CD4-positive, alpha-beta T cell treated with Interleukin-12 subunit alpha and Interleukin-12 subunit beta, for 1 hour (primary cell): ENCODE data around the gene CTDSPL.

ENCODE experiments used
- DNase-seq: peaks from one replicate; pipeline ENCODE4 v3.0.0-alpha.2; 2020

Gene CTDSPL

DNA sequence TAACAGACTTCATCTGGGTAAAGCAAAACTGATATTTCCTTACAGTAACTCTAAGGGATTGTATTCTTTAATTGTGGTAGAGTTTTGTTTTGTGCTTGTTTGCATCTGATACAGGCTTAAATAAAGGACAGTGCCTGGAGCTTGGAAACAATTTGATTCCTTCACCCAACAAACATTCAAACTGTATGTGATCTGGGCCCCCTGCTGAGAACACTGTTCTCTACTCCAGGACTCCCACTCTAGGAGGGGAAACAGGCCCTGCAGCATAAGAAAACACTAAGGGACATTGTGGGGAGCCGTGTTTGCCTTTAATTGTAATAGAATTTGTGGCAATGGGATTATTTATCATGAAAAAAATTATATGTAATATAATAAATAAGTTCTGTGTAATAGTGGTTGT is 56.9 kb downstream of the CTDSPL start:
- DNase-seq: no peak

DNA sequence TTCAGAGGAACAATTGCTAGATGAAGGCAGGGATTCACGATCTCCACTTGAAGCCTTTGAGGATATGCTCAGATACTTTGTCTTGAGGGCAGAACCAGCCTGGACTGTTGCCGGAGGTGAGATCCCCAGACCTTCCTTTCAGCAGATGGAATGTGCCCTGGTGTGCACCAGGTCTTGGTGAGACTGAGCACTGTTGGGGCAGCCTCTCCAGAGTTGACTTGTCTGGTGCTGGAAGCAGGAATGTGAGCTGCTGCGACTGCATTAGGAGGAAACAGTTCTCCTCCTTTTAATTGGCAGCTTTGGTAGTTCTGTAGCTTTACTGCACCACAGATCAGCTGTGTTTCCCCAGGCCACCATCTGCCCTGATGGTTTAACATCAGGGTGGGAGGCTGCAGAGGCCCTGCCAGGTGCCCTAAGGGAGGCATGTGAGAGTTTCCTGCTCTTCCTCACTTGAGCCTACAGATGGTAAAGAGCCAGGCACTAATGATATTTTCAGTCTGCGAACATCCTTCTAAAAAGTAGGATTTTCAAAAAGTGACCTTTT is 58.5 kb downstream of the CTDSPL start:
- no peak for DNase-seq

DNA sequence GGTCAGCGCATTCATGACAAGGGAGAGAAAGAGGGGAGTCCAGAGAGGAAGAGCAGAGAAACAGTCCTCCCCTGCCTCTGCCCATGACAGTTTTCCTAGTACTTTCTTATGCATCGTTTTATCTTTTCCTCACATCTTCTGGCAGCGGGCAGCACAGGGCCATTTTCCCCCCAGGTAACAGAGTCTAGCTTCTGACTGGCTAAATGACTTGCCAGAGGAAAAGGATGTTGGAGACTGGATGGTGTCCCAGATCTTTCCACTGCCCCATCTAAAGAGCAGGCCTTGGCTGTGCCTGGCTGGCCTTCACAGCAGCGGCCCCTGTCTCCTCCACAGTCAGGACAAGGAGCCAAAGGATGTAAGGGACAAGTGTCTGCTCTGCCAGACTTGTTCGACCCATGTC is 59.3 kb downstream of the CTDSPL start:
- DNase-seq: no peak

DNA sequence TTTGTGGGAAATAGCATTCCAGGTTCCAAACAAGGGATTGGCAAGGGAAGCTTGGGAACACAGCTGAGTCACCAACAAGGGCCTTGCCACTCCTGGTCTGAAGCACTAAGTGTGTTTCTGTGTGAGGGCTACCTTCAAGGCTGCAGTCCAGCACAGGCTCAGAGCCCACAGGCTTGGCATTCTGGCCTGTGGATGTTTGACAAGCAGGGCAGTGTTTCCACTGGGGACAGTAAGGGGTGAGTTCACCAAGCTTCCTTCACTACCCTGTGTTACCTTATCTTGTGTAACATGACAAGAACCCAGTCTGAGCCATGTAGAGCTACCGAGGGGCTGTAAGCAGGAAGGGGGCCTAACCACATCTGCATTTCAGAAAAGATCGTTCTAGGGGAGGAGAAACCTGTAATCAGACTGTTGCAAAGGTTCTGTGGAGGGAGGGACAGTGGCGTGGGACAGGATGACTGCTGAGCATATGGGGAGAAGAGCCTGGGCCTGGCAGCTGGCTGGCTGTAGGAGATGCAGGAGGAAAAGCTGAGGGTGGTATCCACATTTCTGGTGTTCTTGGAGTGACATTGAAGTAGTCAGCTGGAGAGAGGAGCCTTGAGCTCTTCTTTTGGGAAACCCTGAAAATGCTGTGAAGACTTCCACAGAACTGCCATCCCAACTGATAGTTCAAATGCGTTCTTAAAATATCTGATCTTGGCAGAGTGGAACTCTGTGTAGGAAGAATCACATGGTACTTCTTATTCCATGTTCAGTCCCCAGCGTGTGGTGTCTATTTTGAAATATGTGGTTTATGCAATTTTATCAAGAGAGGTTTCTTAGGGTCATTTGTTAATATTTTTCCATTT is 61.3 kb downstream of the CTDSPL start:
- DNase-seq: no peak

DNA sequence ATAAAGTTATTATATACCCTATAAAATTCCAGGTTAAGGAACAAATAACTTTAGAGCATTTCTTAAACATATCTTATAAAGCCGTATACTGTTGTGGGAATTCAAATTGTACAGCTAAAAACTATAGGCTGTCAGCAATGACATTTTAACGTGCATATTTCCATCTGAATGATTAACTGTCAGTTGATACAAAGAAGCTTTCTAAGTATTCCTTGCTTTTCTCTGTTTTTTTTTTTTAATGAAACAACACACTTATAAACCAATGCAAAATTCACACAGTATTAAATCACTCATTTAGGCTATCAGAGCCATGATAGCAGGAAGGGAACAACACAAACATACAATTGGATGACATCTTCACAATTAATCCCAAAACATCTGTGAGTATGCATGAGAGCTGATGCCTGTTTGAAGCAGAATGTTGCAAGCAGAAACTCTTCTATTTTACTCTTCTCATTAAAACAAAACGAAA is 61.9 kb downstream of the CTDSPL start:
- no peak for DNase-seq

DNA sequence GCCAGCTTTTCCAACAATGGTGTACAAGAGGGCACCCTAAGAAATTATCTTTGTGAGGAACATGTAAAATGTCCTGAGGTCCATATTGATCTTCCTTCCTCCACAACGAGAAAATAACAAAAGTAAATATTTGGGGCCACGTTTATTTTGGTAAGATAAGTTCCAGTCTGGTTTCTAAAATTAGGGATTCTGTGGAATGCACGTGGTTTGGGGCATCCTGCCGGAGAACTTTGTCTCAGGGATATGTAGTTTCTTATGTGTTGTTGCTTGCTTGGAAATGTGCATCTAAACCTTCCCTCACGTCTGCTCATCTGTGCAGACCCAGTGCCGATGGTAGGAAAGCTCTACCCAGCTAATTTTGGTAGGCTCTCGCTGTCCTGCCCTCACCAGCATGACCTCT is 62.8 kb downstream of the CTDSPL start:
- DNase-seq: no peak

DNA sequence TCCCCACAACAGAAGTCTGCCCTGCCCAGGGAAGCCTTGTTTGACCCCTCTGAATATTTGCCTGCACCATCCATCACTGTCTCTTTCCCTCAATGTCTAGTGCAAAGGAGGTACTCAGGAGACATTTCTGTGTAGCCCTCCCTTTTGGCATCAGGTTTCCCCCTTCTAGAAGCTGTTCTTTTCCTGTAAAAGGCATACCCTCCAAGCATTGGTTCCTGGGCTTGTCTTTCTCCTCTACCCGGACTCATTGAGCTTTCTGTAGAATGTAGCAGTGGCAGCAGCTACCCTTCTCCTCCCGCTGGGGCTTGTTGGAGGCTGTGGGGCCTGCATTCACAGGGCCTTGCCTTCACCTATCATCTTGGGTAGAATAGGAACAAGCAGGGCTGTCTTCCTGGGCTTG is 63.5 kb downstream of the CTDSPL start:
- DNase-seq: no peak

DNA sequence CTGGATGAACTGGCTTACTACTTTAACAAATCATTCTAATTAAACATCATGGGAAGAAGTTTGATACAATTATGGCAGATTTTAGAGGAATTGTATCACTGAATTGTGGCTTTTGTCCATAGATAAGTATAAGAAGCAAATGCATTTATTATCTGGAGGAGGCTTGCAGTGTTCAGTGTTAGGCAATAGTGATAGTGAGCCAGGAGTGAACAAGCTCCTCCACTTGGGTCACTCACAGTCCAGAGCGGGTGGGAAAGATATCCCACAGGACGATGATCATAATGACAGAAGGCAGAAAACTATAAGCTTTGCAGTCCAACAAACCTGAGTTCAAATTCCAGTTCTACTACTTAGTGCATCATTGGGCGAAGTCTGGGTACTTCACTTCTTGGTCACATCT is 64.9 kb downstream of the CTDSPL start:
- DNase-seq: no peak

DNA sequence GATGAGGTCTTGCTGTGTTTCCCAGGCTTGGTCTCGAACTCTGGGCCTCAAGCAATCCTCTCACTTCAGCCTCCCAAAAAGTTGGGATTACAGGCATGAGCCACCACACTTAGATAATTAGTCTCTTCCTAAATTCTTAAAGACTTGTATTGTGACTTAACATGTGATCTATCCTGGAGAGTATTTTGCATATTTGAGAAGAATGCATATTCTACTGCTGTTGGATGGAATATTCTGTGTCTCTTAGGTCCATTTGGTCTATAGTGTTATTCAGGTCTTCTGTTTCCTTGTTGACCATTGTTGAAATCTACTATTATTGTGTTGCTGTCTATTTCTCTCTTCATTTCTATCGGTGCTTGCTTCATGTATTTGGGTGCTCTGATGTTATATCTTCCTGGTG is 68.8 kb downstream of the CTDSPL start:
- no peak for DNase-seq

DNA sequence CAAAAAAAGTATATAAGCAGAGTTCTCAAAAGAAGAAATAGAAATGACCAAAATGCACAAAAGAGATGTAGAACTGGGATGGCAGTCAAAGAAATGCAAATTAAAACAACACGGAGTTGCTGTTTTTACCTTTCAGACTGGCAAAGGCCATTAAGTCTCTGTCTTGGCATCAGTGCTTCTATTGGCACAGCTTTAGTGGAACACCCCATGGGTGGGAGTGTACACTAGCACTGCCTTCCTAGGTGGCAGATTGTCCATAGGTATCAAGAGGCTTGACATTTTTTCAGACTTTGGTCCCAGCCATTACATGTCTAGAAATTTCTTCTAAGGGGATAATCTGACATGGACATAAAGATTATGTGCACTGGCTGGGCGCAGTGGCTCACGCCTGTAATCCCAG is 70.8 kb downstream of the CTDSPL start:
- DNase-seq: no peak

DNA sequence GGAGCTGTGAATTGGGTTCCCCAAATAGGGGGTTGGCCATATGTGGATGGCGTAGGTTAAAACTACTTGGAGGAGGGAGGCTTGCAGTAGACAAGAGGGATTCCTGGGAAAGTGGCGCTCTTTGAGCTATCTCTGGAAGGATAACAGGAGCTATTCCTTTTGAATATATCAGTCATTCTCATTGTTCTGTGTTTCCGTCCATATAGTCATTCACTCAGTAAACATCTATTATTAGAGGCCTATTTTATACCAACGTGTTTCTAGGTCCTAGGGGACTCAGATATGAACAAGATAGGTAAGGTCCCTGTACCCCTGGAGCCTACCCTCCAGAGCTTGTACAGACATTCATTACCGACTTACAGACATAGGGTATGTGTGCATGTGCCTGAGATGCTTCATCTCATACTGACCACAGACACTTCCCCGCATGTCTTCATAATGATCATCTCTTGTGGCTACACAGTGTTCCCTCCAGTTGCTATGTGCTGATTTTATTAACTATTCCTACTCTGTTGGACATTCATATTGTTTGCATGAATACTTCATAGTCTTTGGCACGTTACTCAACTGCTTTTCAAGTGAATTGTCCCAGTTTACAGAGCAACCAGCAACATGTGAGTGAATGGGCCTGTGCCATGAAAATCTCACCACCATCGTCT is 73.1 kb downstream of the CTDSPL start:
- no peak for DNase-seq

DNA sequence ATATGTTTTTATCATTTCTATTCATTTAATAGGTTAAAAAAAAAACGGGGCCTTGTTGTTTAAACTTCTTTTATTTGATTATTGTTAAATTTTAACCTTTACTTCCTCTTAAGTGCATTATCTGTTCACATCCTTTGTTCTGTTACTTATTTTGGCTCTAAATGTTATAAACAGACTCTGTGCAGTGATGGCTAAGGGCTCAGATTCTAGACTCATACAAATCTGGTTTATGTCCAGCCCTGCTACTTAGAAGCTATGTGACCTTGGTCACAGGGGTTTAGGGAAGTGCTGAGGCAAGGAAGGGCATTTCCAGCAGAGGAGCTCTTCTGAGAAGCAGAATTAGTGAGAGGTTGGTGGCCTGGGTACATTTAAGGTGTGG is 73.6 kb downstream of the CTDSPL start:
- DNase-seq: no peak

DNA sequence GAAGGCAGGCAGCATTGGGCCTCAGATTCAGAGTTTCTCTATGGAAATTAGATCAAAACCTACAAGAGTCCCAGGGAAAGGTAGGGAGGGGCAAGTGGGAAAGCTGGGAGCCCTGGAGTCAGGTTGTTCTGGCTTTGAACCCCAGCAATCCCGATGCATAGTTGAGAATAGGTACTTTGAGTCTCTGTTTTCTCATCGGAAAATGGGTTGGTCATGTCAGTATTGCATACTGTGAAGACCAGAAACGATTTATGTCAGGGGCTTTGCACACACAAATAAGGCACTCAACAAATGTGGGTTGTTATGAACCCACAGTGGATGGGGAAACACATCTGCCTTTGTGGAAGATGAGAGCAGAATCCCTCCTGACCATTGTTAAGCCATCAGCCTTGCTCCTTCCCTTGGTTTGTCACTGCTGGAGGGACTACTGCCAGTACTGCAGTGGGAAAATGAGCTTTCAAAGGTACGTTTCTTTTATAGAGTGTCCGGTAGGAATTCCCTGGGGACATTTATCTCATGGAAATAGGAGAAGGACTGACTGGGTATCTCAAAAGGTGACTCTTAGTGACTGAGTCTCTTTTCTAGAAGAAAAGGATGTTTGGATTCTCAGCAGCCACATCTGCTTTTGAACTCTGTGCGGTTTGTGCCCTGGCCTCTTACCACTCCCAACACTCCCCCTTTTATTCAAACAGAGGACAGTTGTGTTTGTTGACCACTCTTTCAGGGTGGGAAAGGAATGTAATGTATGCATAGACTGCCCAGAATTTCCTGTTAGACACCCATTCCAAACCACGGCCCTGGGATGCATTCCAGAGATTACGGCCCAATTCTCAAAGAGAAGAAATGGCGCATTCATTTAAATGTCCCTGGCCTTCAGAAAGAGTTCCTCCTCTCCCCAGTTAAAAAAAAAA is 74.3 kb downstream of the CTDSPL start:
- no peak for DNase-seq

DNA sequence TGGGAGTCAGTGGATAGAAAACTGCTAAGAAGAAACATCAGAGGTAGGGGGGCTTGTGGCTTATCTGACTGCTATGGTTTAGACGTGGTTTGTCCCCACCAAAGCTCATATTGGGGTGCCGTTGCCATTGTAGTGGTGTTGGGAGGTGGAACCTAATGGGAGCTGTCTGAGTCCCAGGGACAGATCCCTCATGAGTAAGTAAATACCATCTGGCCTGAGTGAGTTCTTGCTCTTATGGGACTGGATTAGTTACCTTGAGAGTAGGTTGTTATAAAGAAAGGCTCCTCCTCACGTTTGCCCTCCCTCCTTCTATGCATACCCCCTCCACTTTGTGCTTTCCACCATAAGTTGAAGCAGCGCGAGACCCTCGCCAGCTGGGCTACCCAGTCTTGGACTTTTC is 75.5 kb downstream of the CTDSPL start:
- DNase-seq: no peak

DNA sequence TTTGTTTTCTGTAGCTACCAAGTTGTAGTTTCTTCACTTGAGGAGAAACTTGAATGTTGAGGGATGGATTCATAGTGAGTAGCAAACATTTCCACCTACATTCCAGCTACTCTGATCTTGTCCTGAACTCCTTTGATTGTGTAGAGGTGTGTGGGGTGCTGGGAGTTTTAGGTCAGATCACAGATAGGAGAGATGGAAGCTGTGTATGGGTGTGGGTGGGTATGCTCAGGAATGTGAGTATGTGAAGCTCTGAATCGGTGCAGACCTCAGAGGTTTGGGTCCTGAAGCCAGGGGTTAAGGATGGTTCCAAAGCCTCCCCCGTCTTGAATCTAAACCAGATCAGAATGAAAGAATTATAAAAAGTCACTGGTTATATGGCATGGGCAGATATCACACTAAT is 76.3 kb downstream of the CTDSPL start:
- no peak for DNase-seq

DNA sequence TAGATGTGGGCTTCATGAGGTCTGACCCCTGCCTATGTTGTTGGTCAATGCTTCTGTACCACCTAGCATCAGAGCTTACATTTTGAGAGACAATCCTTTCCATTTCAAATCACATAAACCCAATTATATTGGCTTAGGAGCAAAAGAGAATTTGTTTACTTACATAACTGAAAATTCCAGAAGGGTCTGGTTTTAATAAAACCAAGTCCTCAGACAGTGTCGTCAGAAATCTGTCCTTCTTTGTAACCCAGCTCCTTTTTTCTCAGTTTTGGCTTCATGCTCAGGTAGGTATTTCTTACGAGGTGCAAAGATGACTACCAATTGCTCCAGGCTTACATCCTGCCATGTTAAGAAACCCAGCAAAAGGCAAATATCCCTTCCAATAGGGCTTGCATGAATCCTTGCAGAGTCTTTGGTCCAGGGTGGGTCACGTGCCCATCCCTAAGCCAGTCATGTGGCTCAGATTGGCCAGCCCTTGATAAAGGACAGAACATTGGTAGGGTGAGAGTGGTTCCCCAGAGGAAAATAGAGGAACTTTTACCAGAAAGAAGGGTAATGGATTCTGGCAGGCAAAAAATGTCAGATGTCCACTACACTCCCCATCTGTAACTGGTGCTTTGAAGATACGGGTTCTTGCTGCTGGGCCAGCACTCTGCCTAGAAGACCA is 78.7 kb downstream of the CTDSPL start:
- DNase-seq: no peak

DNA sequence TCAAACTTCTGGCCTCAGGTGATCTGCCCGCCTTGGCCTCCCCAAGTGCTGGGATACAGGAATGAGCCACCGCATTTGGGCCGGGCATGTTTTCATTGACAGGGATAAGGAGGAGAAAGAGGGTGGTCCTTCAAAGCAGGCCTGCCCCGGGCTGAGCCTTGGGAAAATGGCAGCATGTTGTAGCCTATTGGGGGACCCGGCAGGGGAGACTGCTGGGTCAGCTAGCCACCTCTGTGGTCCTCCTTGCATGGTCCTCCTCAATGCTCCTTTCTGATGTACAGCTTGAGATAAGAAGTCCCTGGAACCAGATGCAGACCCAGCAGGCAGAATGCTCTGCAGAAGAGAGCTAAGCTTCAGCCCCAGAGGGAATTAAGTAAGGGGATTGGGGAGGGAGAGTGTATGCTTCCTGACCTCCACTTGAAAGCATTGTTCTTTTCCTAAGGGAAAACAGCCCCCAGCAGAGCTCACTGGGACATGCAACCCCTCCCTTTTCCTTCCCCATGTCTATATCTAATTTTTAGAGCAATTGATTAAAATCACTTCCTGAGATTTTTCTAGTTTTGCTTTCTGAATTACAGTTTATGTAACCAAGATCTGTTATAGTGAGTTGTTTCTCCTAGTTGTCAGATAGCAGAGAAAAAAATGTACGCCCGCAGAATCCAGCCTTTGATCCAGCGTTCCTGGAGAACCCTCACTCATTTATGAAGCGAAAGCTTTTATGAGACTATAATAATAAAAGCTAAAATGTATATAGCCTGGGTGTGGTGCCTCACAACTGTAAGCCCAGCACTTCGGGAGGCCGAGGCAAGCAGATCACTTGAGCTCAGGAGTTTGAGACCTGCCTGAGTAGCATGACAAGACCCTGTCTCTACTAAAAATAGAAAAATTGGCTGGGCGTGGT is 80.2 kb downstream of the CTDSPL start:
- no peak for DNase-seq

DNA sequence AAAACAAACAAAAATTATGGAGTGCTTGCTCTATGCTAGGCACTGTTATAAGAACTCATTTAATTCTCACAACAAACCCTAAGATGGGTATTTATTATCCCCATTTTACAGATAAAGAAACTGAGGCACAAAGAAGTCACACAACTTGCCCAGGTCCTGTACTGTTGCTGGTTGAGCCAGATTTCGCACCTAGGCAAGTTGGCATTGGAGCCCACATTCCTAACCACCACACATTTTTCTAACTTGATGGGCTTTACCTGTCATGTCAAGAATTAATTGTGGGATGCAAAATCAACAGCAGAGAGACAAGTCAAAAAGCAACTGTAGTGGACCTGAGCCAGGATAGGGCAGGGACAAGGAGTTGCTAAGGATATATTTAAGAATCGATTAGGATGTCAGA is 81.0 kb downstream of the CTDSPL start:
- no peak for DNase-seq

DNA sequence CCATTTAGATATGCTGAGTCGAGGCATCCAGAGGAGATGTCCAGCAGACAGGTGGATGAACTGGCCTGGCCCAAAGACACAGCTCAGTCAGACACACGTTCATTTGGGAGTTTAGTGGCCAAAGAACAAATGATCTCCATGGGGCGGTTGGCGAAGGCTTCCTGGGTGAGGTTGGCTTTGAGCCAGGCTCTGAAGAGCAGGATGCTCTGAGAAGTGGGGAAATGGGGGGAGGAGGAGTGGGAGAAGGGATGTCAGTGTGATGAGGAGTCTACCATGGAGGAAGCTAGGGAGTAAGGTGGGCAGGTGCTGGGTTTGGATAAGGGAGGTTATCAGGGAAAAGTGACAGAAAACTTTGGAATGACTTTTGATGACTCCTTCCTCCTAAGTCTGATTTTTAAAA is 81.4 kb downstream of the CTDSPL start:
- no peak for DNase-seq

DNA sequence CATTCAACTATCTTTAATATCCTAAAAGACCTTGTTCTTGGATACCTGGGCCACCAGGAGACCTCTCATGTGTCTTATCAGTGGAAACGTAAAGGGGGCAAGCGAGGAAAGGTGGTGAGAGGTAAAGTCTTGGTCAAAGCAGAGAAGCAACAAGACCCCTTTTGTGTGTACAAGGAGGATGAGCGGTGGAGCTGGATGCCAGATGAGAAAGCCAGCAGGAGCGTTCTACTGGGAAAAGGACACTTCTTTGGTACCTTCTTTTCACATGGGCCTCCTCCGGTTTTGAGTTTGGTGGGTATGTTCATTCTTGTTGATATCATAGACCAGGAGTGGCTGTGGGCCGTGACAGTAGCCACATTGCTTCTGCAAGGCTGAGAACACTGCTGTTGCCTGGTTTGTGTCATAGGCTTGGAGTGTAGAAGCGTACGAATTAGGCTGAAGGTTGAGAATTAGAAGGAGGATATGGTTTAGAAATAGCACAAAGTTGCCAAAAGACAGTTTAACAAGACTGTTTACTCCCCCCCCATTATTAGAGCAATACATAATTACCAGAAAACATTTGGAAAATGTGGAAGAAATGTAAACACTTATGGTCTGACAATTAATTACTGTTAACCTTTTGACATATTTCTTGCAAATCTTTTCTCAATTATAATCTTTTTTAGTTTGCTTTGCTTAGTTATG is 82.1 kb downstream of the CTDSPL start:
- no peak for DNase-seq

DNA sequence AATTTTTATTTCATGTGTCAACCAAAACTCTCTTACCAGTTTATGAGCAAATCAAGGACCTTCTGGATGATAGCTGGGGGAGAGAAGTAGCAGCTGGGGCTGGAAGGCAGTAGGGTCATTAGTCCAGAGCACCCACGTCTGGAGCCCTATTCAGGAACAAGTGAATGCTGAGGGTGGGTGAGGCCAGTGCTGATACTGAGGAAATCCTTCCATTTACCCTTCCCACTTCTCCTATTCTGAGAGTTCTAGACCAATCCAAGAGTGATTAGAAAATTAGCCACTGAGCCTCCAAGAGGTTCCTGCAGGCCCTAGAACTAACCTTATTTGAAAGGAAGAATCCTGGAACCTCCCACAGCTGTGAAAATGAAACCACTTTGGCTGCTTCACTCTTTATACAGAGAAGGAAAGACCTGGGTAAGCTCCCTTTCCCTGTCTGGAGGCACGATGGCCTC is 82.7 kb downstream of the CTDSPL start:
- no peak for DNase-seq
